Natural killer cell (primary cell): ENCODE results near the gene MAP2K5. TPM values are rescaled to one million over a fixed set of nuclear protein-coding genes. Genes with fewer than 3 reads are reported as not detected.
"Not testable (repeated sequence)": the region's sequence is repeated elsewhere in the genome, so short reads cannot be mapped to it uniquely, and the experiment has no call there.

ENCODE experiments used
- ATAC-seq, 3 donors: fragments of 150-1000 bp in 2 of 3; fragments of 200-7000 bp in 1 of 3; cut with Tn5 transposase; 1 replicate in 1 of 3; 2 replicates in 2 of 3; pipeline ENCODE4 v1.10.0; 2021; ENCODE audit warnings: mild to moderate bottlenecking in 2 of 3, moderate library complexity in 2 of 3
- DNase-seq, 2 donors: peaks; one replicate each; pipeline versions ENCODE4 v3.0.0 to v3.0.0-alpha.2; 2013 to 2021; ENCODE audit warnings: mixed read lengths in 1 of 2
- H3K27ac ChIP-seq: one replicate; pipeline ENCODE4 v1.5.1; 2013; ENCODE audit warnings: mild to moderate bottlenecking, low read length
- H3K27me3 ChIP-seq: one replicate; pipeline ENCODE4 v1.6.1; 2013; ENCODE audit warnings: low read length; ENCODE audit not compliant: control insufficient read depth, insufficient read depth
- H3K36me3 ChIP-seq: one replicate; pipeline ENCODE4 v1.6.1; 2013; ENCODE audit warnings: low read length; ENCODE audit not compliant: control insufficient read depth, insufficient read depth
- H3K4me1 ChIP-seq: one replicate; pipeline ENCODE4 v1.6.1; 2013; ENCODE audit warnings: low read length; ENCODE audit not compliant: control insufficient read depth, insufficient read depth
- H3K4me3 ChIP-seq: one replicate; pipeline ENCODE4 v1.5.1; 2013; ENCODE audit warnings: low read length
- H3K9me3 ChIP-seq: one replicate; pipeline ENCODE4 v1.6.1; 2013; ENCODE audit warnings: low read length; ENCODE audit not compliant: control insufficient read depth, insufficient read depth
- H3K27ac Mint-ChIP-seq, 2 donors: one replicate each; pipeline ENCODE4 v1.8.0; 2022; ENCODE audit warnings: mild to moderate bottlenecking in 2 of 2, mixed read lengths in 2 of 2, moderate library complexity in 1 of 2
- H3K27me3 Mint-ChIP-seq, 2 donors: one replicate each; pipeline ENCODE4 v1.8.0; 2022; ENCODE audit warnings: low read depth in 2 of 2, mixed read lengths in 2 of 2
- H3K36me3 Mint-ChIP-seq: one replicate; pipeline ENCODE4 v1.8.0; 2022; ENCODE audit warnings: mixed read lengths
- H3K4me1 Mint-ChIP-seq, 2 donors: one replicate each; pipeline ENCODE4 v1.8.0; 2022; ENCODE audit warnings: mixed read lengths in 2 of 2
- H3K4me3 Mint-ChIP-seq: one replicate; pipeline ENCODE4 v1.8.0; 2022; ENCODE audit warnings: mild to moderate bottlenecking, moderate library complexity, mixed read lengths
- H3K9me3 Mint-ChIP-seq, 2 donors: one replicate each; pipeline ENCODE4 v1.8.0; 2022; ENCODE audit warnings: mixed read lengths in 2 of 2
- CTCF ChIP-seq: fragments of 200-600 bp; IDR thresholded peaks from one replicate; pipeline ENCODE4 v1.8.0; 2022; ENCODE audit warnings: antibody characterized with exemption
- WGBS: methylation state at CpG from one replicate; pipeline ENCODE4 v1.1.7; 2013; ENCODE audit warnings: missing lambda C conversion rate; ENCODE audit not compliant: insufficient coverage; 5-methylcytosine and 5-hydroxymethylcytosine counted together
- intact Hi-C: fragments of 100-400 bp; cut with micrococcal nuclease; formaldehyde crosslinking; loops from one replicate; pipeline ENCODE4 v1.14.2; 2022
- total RNA-seq, 4 donors: library from RNA; stranded (reverse); fragments of 120-200 nt in 1 of 4; gene quantifications; one replicate each; pipeline versions ENCODE4 v1.2.3 to v1.2.4, GENCODE V29; 2013 to 2022

Gene MAP2K5
- total RNA-seq, 3 donors from 2014 or later (not counting 1 experiment from before 2014, with no cell fraction given), result 25.6 to 32.6 (median 29.2) TPM

GRCh38 chr15:67611370-67612369 is 69.2 kb downstream of the MAP2K5 start:
- Mint-ChIP-seq H3K27me3 (no peaks in the 10 kb centered on the region), H3K4me1 (peaks cover under 1 to 12% of the 10 kb centered on the region in 2 donors), H3K36me3 (peaks cover 12% of the 10 kb centered on the region), H3K4me3 (no peak overlapping the region), H3K27ac (no peak overlapping the region), H3K9me3 (no peaks in the 10 kb centered on the region)
- no peak for DNase-seq
- intact Hi-C loops, result no loop called here
- no peak for ATAC-seq
- H3K4me1 ChIP-seq, result no peaks in the 10 kb centered on the region
- no peak for TF ChIP-seq CTCF
- H3K4me3 ChIP-seq, result no peak overlapping the region
- H3K27ac ChIP-seq, result no peak overlapping the region
- no peaks in the 10 kb centered on the region for H3K36me3 ChIP-seq
- no peaks in the 10 kb centered on the region for H3K9me3 ChIP-seq
- WGBS, result 93% methylated on average over 5 of the region's 6 CpGs
- H3K27me3 ChIP-seq, result no peaks in the 10 kb centered on the region

- H3K9me3 Mint-ChIP-seq, result no peaks in the 10 kb centered on the region
- peaks cover 0 to 12% of the 10 kb centered on the region in 2 donors for H3K4me1 Mint-ChIP-seq
- H3K27ac ChIP-seq, result no peak overlapping the region
- H3K27me3 ChIP-seq, result no peaks in the 10 kb centered on the region
- no peak for TF ChIP-seq CTCF
- peaks cover 2% of the 10 kb centered on the region for H3K36me3 ChIP-seq
- peaks cover 12% of the 10 kb centered on the region for H3K36me3 Mint-ChIP-seq
- H3K27me3 Mint-ChIP-seq, result no peaks in the 10 kb centered on the region
- 100% methylated on average over 1 of the region's 1 CpG for WGBS
- intact Hi-C loops, result no loop called here
- H3K4me1 ChIP-seq, result no peaks in the 10 kb centered on the region
- no peaks in the 10 kb centered on the region for H3K9me3 ChIP-seq
- no peak overlapping the region for H3K27ac Mint-ChIP-seq
- no peak for DNase-seq
- H3K4me3 ChIP-seq, result no peak overlapping the region
- ATAC-seq, result no peak
- no peak overlapping the region for H3K4me3 Mint-ChIP-seq
Observed at GRCh38 chr15:67613211-67613610, 70.7 kb downstream of the MAP2K5 start.

GRCh38 chr15:67613708-67614107 is 71.2 kb downstream of the MAP2K5 start:
- no peaks in the 10 kb centered on the region for H3K27me3 ChIP-seq
- Mint-ChIP-seq H3K36me3 (peaks cover 12% of the 10 kb centered on the region), H3K9me3 (no peaks in the 10 kb centered on the region), H3K27me3 (no peaks in the 10 kb centered on the region), H3K27ac (no peak overlapping the region), H3K4me1 (peaks cover 0 to 12% of the 10 kb centered on the region in 2 donors), H3K4me3 (no peak overlapping the region)
- WGBS, result 100% methylated on average over 3 of the region's 3 CpGs
- H3K27ac ChIP-seq, result no peak overlapping the region
- peaks cover 2% of the 10 kb centered on the region for H3K36me3 ChIP-seq
- no peak for ATAC-seq
- intact Hi-C loops, result no loop called here
- H3K4me1 ChIP-seq, result no peaks in the 10 kb centered on the region
- no peak for DNase-seq
- H3K4me3 ChIP-seq, result no peak overlapping the region
- no peak for TF ChIP-seq CTCF
- no peaks in the 10 kb centered on the region for H3K9me3 ChIP-seq

GRCh38 chr15:67615131-67615534 is 72.6 kb downstream of the MAP2K5 start:
- H3K4me1 ChIP-seq, intact Hi-C loops, H3K27ac Mint-ChIP-seq, H3K27ac ChIP-seq, DNase-seq, H3K27me3 Mint-ChIP-seq, H3K9me3 Mint-ChIP-seq, H3K4me3 ChIP-seq, H3K36me3 ChIP-seq, H3K4me3 Mint-ChIP-seq, H3K9me3 ChIP-seq, H3K27me3 ChIP-seq, ATAC-seq: not testable (repeated sequence)
- peaks cover 12% of the 10 kb centered on the region for H3K36me3 Mint-ChIP-seq
- peaks cover 0 to 12% of the 10 kb centered on the region in 2 donors for H3K4me1 Mint-ChIP-seq
- 97% methylated on average over 6 of the region's 6 CpGs for WGBS
